Measurements from ENCODE around the gene SETD1B.

SETD1B gene

DNA sequence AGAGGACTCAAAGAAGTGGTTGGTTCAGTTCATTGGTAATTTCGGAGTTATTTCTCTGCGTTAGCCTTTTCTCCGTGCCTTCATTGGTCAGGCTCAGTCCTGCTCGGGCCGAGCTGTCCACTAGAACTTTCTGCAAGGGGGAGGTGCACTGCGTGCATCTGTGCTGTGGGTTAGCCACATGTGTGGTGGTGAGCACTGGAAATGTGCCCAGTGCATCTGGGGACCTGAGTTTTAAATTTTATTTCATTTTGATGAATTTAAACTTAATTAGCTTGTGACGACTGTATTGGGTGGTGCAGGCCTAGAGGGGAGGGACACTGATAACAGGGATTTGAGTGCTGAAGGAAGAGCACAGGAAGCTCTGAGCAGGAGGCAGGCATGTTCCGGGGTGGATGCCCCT, 24.5 kb downstream of the SETD1B start:
- no peak for DNase-seq (ENCODE audit: low spot score)
- TF ChIP-seq, protein P1, sequence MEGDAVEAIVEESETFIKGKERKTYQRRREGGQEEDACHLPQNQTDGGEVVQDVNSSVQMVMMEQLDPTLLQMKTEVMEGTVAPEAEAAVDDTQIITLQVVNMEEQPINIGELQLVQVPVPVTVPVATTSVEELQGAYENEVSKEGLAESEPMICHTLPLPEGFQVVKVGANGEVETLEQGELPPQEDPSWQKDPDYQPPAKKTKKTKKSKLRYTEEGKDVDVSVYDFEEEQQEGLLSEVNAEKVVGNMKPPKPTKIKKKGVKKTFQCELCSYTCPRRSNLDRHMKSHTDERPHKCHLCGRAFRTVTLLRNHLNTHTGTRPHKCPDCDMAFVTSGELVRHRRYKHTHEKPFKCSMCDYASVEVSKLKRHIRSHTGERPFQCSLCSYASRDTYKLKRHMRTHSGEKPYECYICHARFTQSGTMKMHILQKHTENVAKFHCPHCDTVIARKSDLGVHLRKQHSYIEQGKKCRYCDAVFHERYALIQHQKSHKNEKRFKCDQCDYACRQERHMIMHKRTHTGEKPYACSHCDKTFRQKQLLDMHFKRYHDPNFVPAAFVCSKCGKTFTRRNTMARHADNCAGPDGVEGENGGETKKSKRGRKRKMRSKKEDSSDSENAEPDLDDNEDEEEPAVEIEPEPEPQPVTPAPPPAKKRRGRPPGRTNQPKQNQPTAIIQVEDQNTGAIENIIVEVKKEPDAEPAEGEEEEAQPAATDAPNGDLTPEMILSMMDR (IDR thresholded peaks at IDR 0.05; ENCODE audit: extremely low read depth, missing control alignments) = no peak

DNA sequence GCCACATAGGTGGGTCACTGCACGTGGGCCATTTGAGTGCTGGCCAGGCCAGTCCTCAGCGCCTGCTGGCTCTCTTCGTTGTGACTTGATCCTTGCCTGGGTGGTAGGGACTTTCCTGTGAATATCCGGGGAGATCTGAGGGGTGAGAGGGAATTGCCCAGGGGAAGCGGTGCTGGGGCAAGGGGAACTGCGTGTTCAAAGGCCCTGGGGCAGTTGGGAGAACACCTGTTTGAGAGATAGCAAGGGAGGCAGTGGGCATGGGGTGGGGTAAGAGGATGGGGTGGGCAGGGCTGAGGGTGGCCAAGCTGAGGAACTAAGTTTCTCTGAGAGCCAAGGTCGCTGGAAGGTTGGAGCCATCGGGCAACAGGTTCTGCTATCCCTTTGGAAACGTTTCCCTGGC, 25.0 kb downstream of the SETD1B start:
- TF ChIP-seq, protein P1 (IDR thresholded peaks at IDR 0.05; ENCODE audit: extremely low read depth, missing control alignments) = no peak
- no peak for DNase-seq (ENCODE audit: low spot score)

DNA sequence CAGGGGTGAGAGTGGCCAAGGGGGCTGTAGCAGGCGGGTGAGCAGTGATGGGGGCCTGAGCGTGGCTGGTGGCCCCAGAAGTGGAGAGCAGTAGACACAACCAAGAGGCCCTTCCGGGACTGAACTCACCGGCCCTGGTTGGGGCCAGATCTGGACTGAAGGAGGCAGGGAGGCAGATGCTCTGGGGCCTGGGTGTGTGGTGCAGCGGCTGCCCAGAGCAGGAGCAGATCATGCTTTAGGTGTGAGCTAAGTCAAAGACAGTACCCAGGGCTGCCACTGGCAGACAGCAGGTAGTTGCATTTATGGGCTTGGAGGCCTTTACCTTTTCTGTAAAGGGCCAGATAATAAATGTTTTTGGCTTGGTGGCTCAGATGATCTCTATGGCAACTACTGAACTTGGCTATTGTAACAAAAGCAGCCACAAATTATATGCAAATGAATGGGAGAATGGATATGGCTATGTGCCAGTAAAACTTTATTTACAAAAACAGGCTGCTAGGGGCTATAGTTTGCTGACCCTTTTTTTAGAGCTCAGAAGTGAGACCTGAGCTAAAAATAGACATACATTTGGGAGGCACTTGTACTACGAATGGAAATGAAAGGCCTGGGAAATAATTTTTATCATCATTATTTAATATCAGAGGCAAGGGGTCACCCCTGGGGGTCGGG, 25.6 kb downstream of the SETD1B start:
- DNase-seq (ENCODE audit: low spot score) = no peak
- TF ChIP-seq, protein P1 (IDR thresholded peaks at IDR 0.05; ENCODE audit: extremely low read depth, missing control alignments) = no peak

DNA sequence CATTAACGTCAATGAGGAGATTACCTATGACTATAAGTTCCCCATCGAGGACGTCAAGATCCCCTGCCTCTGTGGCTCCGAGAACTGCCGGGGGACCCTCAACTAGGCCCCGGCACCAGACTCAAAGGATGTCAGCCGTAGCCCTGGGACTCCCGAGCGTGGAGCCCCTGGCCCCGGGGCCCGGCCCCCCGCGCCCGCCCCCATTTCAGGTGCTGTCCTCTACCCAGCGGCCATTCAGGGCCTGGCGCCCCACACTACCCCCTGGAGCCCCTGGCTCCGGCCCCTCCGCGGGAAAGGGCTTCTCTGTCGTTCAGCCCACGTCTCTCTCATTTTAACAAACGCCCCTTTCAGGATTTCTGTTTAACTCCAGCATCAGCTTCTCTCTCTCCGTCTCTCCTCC, 26.3 kb downstream of the SETD1B start:
- TF ChIP-seq, protein P1 (IDR thresholded peaks at IDR 0.05; ENCODE audit: extremely low read depth, missing control alignments) = no peak
- no peak for DNase-seq (ENCODE audit: low spot score)

DNA sequence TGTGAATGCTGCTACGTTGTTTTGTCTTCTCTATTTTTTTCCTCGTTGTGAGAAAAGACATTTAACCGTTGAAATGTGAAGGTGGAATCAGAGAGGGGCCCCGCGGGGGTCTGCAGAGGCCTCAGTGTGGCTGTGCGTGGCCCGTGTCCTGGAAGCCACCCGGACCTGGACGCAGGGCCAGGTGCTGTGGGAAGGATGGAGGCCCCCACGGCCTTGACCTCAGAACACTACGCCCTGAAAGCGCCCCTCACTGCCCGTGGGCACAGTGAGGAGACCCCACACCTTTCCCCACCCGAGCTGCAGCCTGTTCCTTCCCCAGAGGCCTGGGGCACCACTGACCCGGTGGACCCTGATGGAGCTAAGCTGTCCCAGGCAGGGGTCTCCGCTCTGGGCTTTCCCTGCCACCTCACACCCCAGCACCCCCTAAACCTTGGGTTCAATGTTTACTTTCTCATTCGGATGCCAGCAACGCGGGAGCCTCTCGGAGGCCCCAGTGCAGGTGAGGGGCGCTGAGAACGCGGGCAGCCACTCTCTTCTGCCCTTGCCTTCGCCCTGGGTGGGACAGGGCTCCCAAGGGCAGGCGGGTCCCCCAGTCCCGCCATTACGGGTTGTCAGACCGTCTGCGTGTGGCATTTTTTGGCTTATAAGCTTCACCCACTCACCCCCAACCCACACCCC, 26.9 kb downstream of the SETD1B start:
- TF ChIP-seq, protein P1 (IDR thresholded peaks at IDR 0.05; ENCODE audit: extremely low read depth, missing control alignments) = no peak
- DNase-seq (ENCODE audit: low spot score) = no peak

DNA sequence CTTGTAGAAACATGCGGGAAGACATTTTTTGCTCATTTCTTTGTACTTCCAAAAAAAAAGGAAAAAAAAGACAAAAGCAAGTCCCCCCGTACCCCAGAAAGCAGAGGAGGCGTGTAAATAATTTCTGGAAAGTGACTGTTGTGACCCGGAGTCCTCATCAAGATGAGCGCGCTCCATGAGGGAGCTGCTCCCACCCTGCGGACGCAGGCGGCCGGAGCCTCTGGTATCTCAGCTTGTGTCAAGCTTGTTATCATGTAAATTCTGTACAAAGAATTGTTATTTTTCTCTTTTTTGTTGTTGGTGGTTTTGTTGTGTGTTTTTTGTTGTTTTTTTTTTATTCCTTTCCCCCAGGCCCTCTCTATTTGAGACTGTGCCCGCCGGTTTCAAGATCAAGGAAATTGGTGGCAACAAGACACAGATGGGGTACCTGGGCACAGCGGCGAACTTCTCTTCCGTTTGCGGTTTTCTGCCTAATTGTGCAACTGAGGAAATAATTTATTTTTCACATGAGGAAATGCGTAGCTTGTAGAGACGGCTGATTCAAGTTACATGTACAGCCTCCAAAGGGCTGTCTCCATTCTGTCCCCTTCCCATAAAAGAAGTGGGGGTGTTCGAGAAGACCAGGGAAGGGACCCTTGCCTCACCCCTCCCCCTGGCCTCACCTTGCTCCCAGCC, 27.9 kb downstream of the SETD1B start:
- no peak for DNase-seq (ENCODE audit: low spot score)

More for the DNA sequence above, 27.9 kb downstream of the SETD1B start:
- TF ChIP-seq, protein P1 (IDR thresholded peaks at IDR 0.05; ENCODE audit: extremely low read depth, missing control alignments) = no peak
